NCI-H2227 (cell line): ENCODE data around the gene PLIN3.
"Not testable (repeated sequence)": the region's sequence is repeated elsewhere in the genome, so short reads cannot be mapped to it uniquely, and the experiment has no call there.

Experiments used
- DNase-seq: peaks from one replicate; lab custom pipeline; 2025; ENCODE audit not compliant: unreplicated experiment; lab: John Stamatoyannopoulos, UW

Gene PLIN3

GRCh38 chr19:4891066-4891465, 23.6 kb upstream of the PLIN3 start:
- no peak for DNase-seq

GRCh38 chr19:4889034-4889815, 21.8 kb upstream of the PLIN3 start:
- no peak for DNase-seq

GRCh38 chr19:4887803-4888202, 20.3 kb upstream of the PLIN3 start:
- not testable (repeated sequence) for DNase-seq

GRCh38 chr19:4884993-4885392, 17.5 kb upstream of the PLIN3 start:
- not testable (repeated sequence) for DNase-seq

- not testable (repeated sequence) for DNase-seq
These were observed 15.4 kb upstream of the PLIN3 start for GRCh38 chr19:4882874-4883273.

- DNase-seq: no peak
These were observed 11.6 kb upstream of the PLIN3 start for GRCh38 chr19:4879041-4879440.

- no peak for DNase-seq
These were observed 11.1 kb upstream of the PLIN3 start for GRCh38 chr19:4878491-4878968.

- DNase-seq: no peak
These were observed 10.5 kb upstream of the PLIN3 start for GRCh38 chr19:4877753-4878490.

- no peak for DNase-seq
These were observed 6.5 kb upstream of the PLIN3 start for GRCh38 chr19:4873930-4874329.

- no peak for DNase-seq
These were observed 4.2 kb upstream of the PLIN3 start for GRCh38 chr19:4871711-4872110.

- no peak for DNase-seq
These were observed 2.7 kb upstream of the PLIN3 start for GRCh38 chr19:4870025-4870700.

GRCh38 chr19:4868286-4868834, 893 bp upstream of the PLIN3 start:
- no peak for DNase-seq

GRCh38 chr19:4866595-4867424, 657 bp downstream of the PLIN3 start:
- DNase-seq: peak; percentile 24

GRCh38 chr19:4861147-4861546, 6.3 kb downstream of the PLIN3 start:
- DNase-seq: no peak

- no peak for DNase-seq
These were observed 7.8 kb downstream of the PLIN3 start for GRCh38 chr19:4859697-4860096.

GRCh38 chr19:4856468-4856867, 11.0 kb downstream of the PLIN3 start:
- DNase-seq: not testable (repeated sequence)

- DNase-seq: not testable (repeated sequence)
These were observed 14.0 kb downstream of the PLIN3 start for GRCh38 chr19:4853506-4853905.

- no peak for DNase-seq
These were observed 15.0 kb downstream of the PLIN3 start for GRCh38 chr19:4852484-4852883.

- peak; percentile 56 for DNase-seq
These were observed 15.7 kb downstream of the PLIN3 start for GRCh38 chr19:4851551-4852290.

GRCh38 chr19:4849019-4849418, 18.4 kb downstream of the PLIN3 start:
- no peak for DNase-seq
